Measurements from ENCODE around the gene TMEM38B.

GRCh38 chr9:105670775-105671174 lies 23.6 kb upstream of the TMEM38B start:
- no peak for TF ChIP-seq POLR2A (IDR thresholded peaks at IDR 0.05; ENCODE audit: control extremely low read depth in 1 of 2, low read depth in 2 of 2, low read length in 2 of 2)
- TF ChIP-seq SP1 (IDR thresholded peaks at IDR 0.05; ENCODE audit: low read depth, low read length): no peak
- no peak for TF ChIP-seq CTCF (IDR thresholded peaks at IDR 0.05; ENCODE audit: control extremely low read depth in 1 of 3, insufficient read depth in 1 of 3, low read depth in 1 of 3, low read length in 3 of 3)
- TF ChIP-seq KDM1A (IDR thresholded peaks at IDR 0.05; ENCODE audit: borderline replicate concordance, low read length): no peak
- TF ChIP-seq BACH1 (IDR thresholded peaks at IDR 0.05; ENCODE audit: low read length): no peak
- no peak for TF ChIP-seq EZH2 (IDR thresholded peaks at IDR 0.05; ENCODE audit: low read depth, low read length, severe bottlenecking)
- no peak for TF ChIP-seq PHF8 (conservative IDR thresholded peaks at IDR 0.05; ENCODE audit: low read depth, low read length)
- no peak for TF ChIP-seq SP2 (IDR thresholded peaks at IDR 0.05; ENCODE audit: low read length)
- TF ChIP-seq TAF1 (IDR thresholded peaks at IDR 0.05; ENCODE audit: low read depth, low read length): no peak
- no peak for TF ChIP-seq EP300 (IDR thresholded peaks at IDR 0.05; ENCODE audit: borderline replicate concordance in 1 of 2, low read depth in 2 of 2, low read length in 2 of 2)
- no peak for TF ChIP-seq POLR2AphosphoS5 (IDR thresholded peaks at IDR 0.05; ENCODE audit: low read depth, low read length)
